Measurements from ENCODE around the gene VWA5B1.

The VWA5B1 gene

GRCh38 chr1:20312310-20312709 lies 21.6 kb downstream of the VWA5B1 start:
- H3K27ac ChIP-seq (ENCODE audit: low read depth, low read length), result no peak overlapping the region
- no peaks in the 10 kb centered on the region for H3K79me2 ChIP-seq (ENCODE audit: control insufficient read depth, insufficient read depth, low read length)
- no peaks in the 10 kb centered on the region for H3K36me3 ChIP-seq (ENCODE audit: control insufficient read depth, insufficient read depth, low read length)
- H2BK5ac ChIP-seq (ENCODE audit: low read length), result no peak overlapping the region
- no peak overlapping the region for H2BK15ac ChIP-seq (replicated peaks; ENCODE audit: low read depth)
- H3K4ac ChIP-seq (ENCODE audit: low read depth, low read length), result no peak overlapping the region
- no peak overlapping the region for H2BK120ac ChIP-seq (ENCODE audit: low read depth, low read length)
- H3K9ac ChIP-seq (ENCODE audit: low read length), result no peak overlapping the region
- H3K4me3 ChIP-seq (ENCODE audit: low read length), result no peak overlapping the region
- H3K18ac ChIP-seq (ENCODE audit: low read length), result no peak overlapping the region
- no peak overlapping the region for H4K8ac ChIP-seq (ENCODE audit: low read depth, low read length)
- no peak overlapping the region for H3K56ac ChIP-seq (ENCODE audit: low read length)
- H3K79me1 ChIP-seq (ENCODE audit: low read length), result no peaks in the 10 kb centered on the region
- H3K4me2 ChIP-seq (ENCODE audit: low read length), result no peak overlapping the region
- DNase-seq, result no peak
- no peaks in the 10 kb centered on the region for H3K4me1 ChIP-seq (ENCODE audit: control insufficient read depth, low read depth, low read length)
- H3K27me3 ChIP-seq (ENCODE audit: insufficient read depth, low read length, poor library complexity), result no peaks in the 10 kb centered on the region
- no peak overlapping the region for H4K5ac ChIP-seq (ENCODE audit: low read length)
- no peak overlapping the region for H3K23ac ChIP-seq (ENCODE audit: low read length)
- no CpG with 5 or more reads among the region's 3 CpGs for WGBS (ENCODE audit: extremely low coverage, insufficient coverage, low lambda C conversion rate)
- H2AK5ac ChIP-seq (ENCODE audit: low read length), result no peak overlapping the region

- Histone ChIP-seq H3K79me1 (ENCODE audit: low read length) (no peaks in the 10 kb centered on the region), H3K4ac (ENCODE audit: low read depth, low read length) (no peak overlapping the region), H4K5ac (ENCODE audit: low read length) (no peak overlapping the region), H2BK15ac (replicated peaks; ENCODE audit: low read depth) (no peak overlapping the region), H3K36me3 (ENCODE audit: control insufficient read depth, insufficient read depth, low read length) (no peaks in the 10 kb centered on the region), H3K4me2 (ENCODE audit: low read length) (no peak overlapping the region), H2AK5ac (ENCODE audit: low read length) (no peak overlapping the region), H3K27ac (ENCODE audit: low read depth, low read length) (no peak overlapping the region), H3K4me3 (ENCODE audit: low read length) (no peak overlapping the region), H3K18ac (ENCODE audit: low read length) (no peak overlapping the region), H3K9ac (ENCODE audit: low read length) (no peak overlapping the region), H4K8ac (ENCODE audit: low read depth, low read length) (no peak overlapping the region), H3K23ac (ENCODE audit: low read length) (no peak overlapping the region), H2BK120ac (ENCODE audit: low read depth, low read length) (no peak overlapping the region), H3K56ac (ENCODE audit: low read length) (no peak overlapping the region), H2BK5ac (ENCODE audit: low read length) (no peak overlapping the region), H3K79me2 (ENCODE audit: control insufficient read depth, insufficient read depth, low read length) (no peaks in the 10 kb centered on the region), H3K4me1 (ENCODE audit: control insufficient read depth, low read depth, low read length) (no peaks in the 10 kb centered on the region), H3K27me3 (ENCODE audit: insufficient read depth, low read length, poor library complexity) (no peaks in the 10 kb centered on the region)
- DNase-seq, result no peak
- no CpG with 5 or more reads among the region's 12 CpGs for WGBS (ENCODE audit: extremely low coverage, insufficient coverage, low lambda C conversion rate)
These were observed 22.1 kb downstream of the VWA5B1 start for GRCh38 chr1:20312818-20313217.

GRCh38 chr1:20317471-20317870 lies 26.8 kb downstream of the VWA5B1 start:
- Histone ChIP-seq H3K18ac (ENCODE audit: low read length) (no peak overlapping the region), H3K4ac (ENCODE audit: low read depth, low read length) (no peak overlapping the region), H2BK15ac (replicated peaks; ENCODE audit: low read depth) (no peak overlapping the region), H3K4me2 (ENCODE audit: low read length) (no peak overlapping the region), H3K27ac (ENCODE audit: low read depth, low read length) (no peak overlapping the region), H4K8ac (ENCODE audit: low read depth, low read length) (no peak overlapping the region), H4K5ac (ENCODE audit: low read length) (no peak overlapping the region), H2BK5ac (ENCODE audit: low read length) (no peak overlapping the region), H3K79me1 (ENCODE audit: low read length) (no peaks in the 10 kb centered on the region), H3K4me3 (ENCODE audit: low read length) (no peak overlapping the region), H3K4me1 (ENCODE audit: control insufficient read depth, low read depth, low read length) (no peaks in the 10 kb centered on the region), H3K36me3 (ENCODE audit: control insufficient read depth, insufficient read depth, low read length) (no peaks in the 10 kb centered on the region), H3K27me3 (ENCODE audit: insufficient read depth, low read length, poor library complexity) (no peaks in the 10 kb centered on the region), H3K23ac (ENCODE audit: low read length) (no peak overlapping the region), H2BK120ac (ENCODE audit: low read depth, low read length) (no peak overlapping the region), H3K9ac (ENCODE audit: low read length) (no peak overlapping the region), H3K56ac (ENCODE audit: low read length) (no peak overlapping the region), H3K79me2 (ENCODE audit: control insufficient read depth, insufficient read depth, low read length) (no peaks in the 10 kb centered on the region), H2AK5ac (ENCODE audit: low read length) (no peak overlapping the region)
- WGBS (ENCODE audit: extremely low coverage, insufficient coverage, low lambda C conversion rate), result no CpG with 5 or more reads among the region's 11 CpGs
- no peak for DNase-seq

GRCh38 chr1:20318521-20318920 lies 27.8 kb downstream of the VWA5B1 start:
- Histone ChIP-seq H3K79me2 (ENCODE audit: control insufficient read depth, insufficient read depth, low read length) (no peaks in the 10 kb centered on the region), H3K36me3 (ENCODE audit: control insufficient read depth, insufficient read depth, low read length) (no peaks in the 10 kb centered on the region), H3K27ac (ENCODE audit: low read depth, low read length) (no peak overlapping the region), H2BK15ac (replicated peaks; ENCODE audit: low read depth) (no peak overlapping the region), H3K9ac (ENCODE audit: low read length) (no peak overlapping the region), H3K4me1 (ENCODE audit: control insufficient read depth, low read depth, low read length) (no peaks in the 10 kb centered on the region), H3K23ac (ENCODE audit: low read length) (no peak overlapping the region), H3K18ac (ENCODE audit: low read length) (no peak overlapping the region), H2BK120ac (ENCODE audit: low read depth, low read length) (no peak overlapping the region), H3K4me2 (ENCODE audit: low read length) (no peak overlapping the region), H3K79me1 (ENCODE audit: low read length) (no peaks in the 10 kb centered on the region), H2AK5ac (ENCODE audit: low read length) (no peak overlapping the region), H3K56ac (ENCODE audit: low read length) (no peak overlapping the region), H3K27me3 (ENCODE audit: insufficient read depth, low read length, poor library complexity) (no peaks in the 10 kb centered on the region), H2BK5ac (ENCODE audit: low read length) (no peak overlapping the region), H4K8ac (ENCODE audit: low read depth, low read length) (no peak overlapping the region), H4K5ac (ENCODE audit: low read length) (no peak overlapping the region), H3K4ac (ENCODE audit: low read depth, low read length) (no peak overlapping the region), H3K4me3 (ENCODE audit: low read length) (no peak overlapping the region)
- DNase-seq, result no peak
- no CpG with 5 or more reads among the region's 14 CpGs for WGBS (ENCODE audit: extremely low coverage, insufficient coverage, low lambda C conversion rate)

GRCh38 chr1:20318971-20319370 lies 28.3 kb downstream of the VWA5B1 start:
- H3K27me3 ChIP-seq (ENCODE audit: insufficient read depth, low read length, poor library complexity), result no peaks in the 10 kb centered on the region
- H2BK15ac ChIP-seq (replicated peaks; ENCODE audit: low read depth), result no peak overlapping the region
- no CpG with 5 or more reads among the region's 4 CpGs for WGBS (ENCODE audit: extremely low coverage, insufficient coverage, low lambda C conversion rate)
- H4K5ac ChIP-seq (ENCODE audit: low read length), result no peak overlapping the region
- no peak overlapping the region for H3K9ac ChIP-seq (ENCODE audit: low read length)
- no peak overlapping the region for H3K4me2 ChIP-seq (ENCODE audit: low read length)
- H2AK5ac ChIP-seq (ENCODE audit: low read length), result no peak overlapping the region
- no peak overlapping the region for H3K4me3 ChIP-seq (ENCODE audit: low read length)
- DNase-seq, result peak; percentile 35
- H2BK120ac ChIP-seq (ENCODE audit: low read depth, low read length), result no peak overlapping the region
- H4K8ac ChIP-seq (ENCODE audit: low read depth, low read length), result no peak overlapping the region
- no peak overlapping the region for H3K18ac ChIP-seq (ENCODE audit: low read length)
- no peak overlapping the region for H3K4ac ChIP-seq (ENCODE audit: low read depth, low read length)
- no peaks in the 10 kb centered on the region for H3K79me2 ChIP-seq (ENCODE audit: control insufficient read depth, insufficient read depth, low read length)
- no peak overlapping the region for H3K27ac ChIP-seq (ENCODE audit: low read depth, low read length)
- no peak overlapping the region for H3K23ac ChIP-seq (ENCODE audit: low read length)
- no peaks in the 10 kb centered on the region for H3K79me1 ChIP-seq (ENCODE audit: low read length)
- H2BK5ac ChIP-seq (ENCODE audit: low read length), result no peak overlapping the region
- H3K36me3 ChIP-seq (ENCODE audit: control insufficient read depth, insufficient read depth, low read length), result no peaks in the 10 kb centered on the region
- H3K4me1 ChIP-seq (ENCODE audit: control insufficient read depth, low read depth, low read length), result no peaks in the 10 kb centered on the region
- no peak overlapping the region for H3K56ac ChIP-seq (ENCODE audit: low read length)

- H2AK5ac ChIP-seq (ENCODE audit: low read length), result no peak overlapping the region
- no peaks in the 10 kb centered on the region for H3K4me1 ChIP-seq (ENCODE audit: control insufficient read depth, low read depth, low read length)
- H3K27ac ChIP-seq (ENCODE audit: low read depth, low read length), result no peak overlapping the region
- H4K8ac ChIP-seq (ENCODE audit: low read depth, low read length), result no peak overlapping the region
- H3K27me3 ChIP-seq (ENCODE audit: insufficient read depth, low read length, poor library complexity), result no peaks in the 10 kb centered on the region
- H3K18ac ChIP-seq (ENCODE audit: low read length), result no peak overlapping the region
- WGBS (ENCODE audit: extremely low coverage, insufficient coverage, low lambda C conversion rate), result no CpG with 5 or more reads among the region's 11 CpGs
- H3K4ac ChIP-seq (ENCODE audit: low read depth, low read length), result no peak overlapping the region
- no peak overlapping the region for H3K4me2 ChIP-seq (ENCODE audit: low read length)
- DNase-seq, result no peak
- no peak overlapping the region for H2BK15ac ChIP-seq (replicated peaks; ENCODE audit: low read depth)
- no peak overlapping the region for H4K5ac ChIP-seq (ENCODE audit: low read length)
- no peaks in the 10 kb centered on the region for H3K36me3 ChIP-seq (ENCODE audit: control insufficient read depth, insufficient read depth, low read length)
- no peak overlapping the region for H3K9ac ChIP-seq (ENCODE audit: low read length)
- H3K56ac ChIP-seq (ENCODE audit: low read length), result no peak overlapping the region
- no peak overlapping the region for H3K23ac ChIP-seq (ENCODE audit: low read length)
- no peaks in the 10 kb centered on the region for H3K79me2 ChIP-seq (ENCODE audit: control insufficient read depth, insufficient read depth, low read length)
- H2BK120ac ChIP-seq (ENCODE audit: low read depth, low read length), result no peak overlapping the region
- no peak overlapping the region for H3K4me3 ChIP-seq (ENCODE audit: low read length)
- no peaks in the 10 kb centered on the region for H3K79me1 ChIP-seq (ENCODE audit: low read length)
- no peak overlapping the region for H2BK5ac ChIP-seq (ENCODE audit: low read length)
These were observed 29.0 kb downstream of the VWA5B1 start for GRCh38 chr1:20319456-20320220.
